DMS79 (cell line): Measurements from ENCODE around the gene FAIM2.

ENCODE experiments used
- DNase-seq: peaks from one replicate; lab custom pipeline; 2025; lab: John Stamatoyannopoulos, UW

The FAIM2 gene

DNA sequence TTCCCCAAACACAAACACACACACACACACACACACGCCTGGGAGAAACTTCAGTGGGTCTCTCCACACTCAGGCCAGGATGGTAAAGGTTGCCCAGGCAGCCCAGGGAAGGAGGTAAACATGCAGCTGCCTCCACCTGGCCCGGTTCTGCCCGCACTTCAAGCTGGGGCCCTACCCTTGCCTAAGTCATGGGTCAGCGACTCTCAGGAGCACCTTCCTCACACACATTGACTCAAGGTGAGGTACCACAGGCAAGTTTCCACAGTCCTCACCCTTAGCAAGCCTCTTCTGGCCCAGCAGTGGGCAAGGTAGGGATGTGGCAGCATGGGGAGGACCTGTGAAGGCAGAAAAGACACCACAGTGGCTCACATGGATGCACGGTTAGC, 14.1 kb upstream of the FAIM2 start:
- DNase-seq, result no peak

DNA sequence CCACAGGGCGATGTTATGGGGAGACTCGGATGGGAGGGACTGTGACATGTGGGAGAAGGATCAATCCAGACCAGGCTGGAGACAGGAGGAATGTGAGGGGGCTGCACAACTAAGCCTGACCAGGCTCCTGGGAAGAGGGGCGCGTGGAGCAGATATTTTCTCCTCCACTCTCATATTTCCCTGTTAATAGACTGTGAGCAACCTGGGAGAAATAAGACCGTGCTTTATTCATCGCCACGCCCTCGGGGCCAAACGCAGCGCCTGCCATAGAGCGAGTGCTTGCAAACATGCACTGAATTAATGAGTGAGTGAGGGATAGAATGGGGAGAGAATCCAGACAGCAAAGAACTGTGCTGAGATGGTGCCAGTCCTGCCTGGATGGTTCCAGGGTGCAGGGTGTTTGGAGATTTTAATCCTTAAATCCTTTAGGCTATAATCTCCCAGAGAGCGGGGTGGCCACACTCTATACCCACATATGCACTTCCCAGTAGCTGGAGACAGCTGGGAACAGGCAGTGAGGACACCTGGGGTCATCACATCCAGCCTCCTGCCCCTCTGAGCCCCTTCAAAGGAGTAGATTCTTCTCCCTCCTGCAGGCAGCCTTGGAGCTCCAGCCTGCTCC, 13.6 kb upstream of the FAIM2 start:
- DNase-seq, result no peak

DNA sequence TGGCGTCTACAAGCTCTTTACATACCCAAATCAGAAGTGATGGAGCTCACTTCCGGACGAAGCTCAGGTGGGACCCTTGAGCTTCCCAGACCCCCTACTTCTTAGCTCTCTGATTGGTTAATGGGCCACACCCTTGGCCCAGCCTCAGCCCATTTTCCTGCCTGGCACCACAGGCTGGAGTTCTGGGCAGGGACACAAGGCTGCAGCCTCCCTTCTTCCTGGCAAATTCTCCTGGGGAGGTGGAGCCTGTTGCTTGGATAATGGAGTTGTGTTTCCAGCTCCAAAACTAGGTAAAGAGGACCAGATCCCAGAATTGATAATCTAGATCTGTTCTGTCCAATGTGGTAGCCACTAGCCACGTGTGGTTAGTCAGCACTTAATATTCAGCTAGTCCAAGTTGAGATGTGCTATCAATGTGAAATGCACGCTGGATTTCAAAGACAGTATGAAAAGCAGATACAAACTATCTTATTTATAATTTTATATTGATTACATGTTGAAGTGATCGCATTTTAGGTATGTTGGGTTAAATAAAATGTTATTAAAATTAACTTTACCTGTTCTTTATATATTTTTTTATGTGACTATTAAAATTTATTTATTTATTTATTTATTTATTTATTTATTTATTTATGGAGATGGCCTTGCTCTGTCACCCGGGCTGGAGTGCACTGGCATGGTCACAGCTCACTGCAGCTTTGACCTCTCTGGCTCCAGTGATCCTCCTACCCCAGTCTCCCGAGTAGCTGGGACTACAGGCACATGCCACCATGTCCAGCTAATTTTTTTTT, 12.6 kb upstream of the FAIM2 start:
- no peak for DNase-seq

DNA sequence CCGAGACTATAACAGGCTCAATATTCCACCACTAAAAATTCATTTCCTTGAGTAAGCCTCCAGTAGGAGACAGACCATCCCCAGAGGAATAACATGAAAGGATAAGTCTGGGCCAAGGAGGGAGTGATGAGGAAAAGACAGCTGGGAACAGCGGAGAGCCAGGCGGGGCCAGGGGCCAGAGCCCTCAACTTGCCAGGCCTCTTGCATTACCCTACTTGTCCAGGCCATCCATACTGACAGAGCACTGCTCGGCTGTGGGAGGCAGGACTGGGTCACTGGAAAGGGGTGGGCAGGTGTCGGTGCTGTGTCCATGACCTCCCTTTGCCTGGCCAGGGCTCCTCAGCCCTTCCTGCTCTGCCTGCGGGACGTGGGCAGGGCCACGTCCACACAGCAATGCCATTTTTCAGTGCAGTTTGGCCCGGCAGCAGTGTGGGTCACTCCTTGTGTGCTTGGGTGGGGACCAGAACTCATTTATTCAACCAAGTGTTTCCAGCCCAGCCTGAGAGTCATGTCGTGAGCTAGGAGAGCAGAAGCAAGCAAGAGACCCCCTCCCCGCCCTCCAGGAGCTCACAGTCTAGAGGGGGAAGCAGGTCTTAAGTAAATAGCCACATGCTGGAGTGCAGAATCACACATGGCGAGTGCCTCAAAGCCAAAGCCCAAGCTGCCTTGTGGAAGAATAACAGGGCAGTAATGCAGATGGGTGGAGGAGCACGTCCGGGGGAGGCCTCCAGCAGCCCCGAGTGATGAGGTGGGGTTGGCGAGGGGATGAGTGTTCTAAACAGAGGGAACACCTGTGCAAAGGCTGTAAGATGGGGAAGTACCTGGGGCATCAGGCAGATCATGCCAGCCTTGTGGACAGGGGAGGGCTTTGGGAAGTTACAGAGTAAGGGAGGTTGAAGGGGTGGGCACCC, 8.9 kb upstream of the FAIM2 start:
- no peak for DNase-seq

DNA sequence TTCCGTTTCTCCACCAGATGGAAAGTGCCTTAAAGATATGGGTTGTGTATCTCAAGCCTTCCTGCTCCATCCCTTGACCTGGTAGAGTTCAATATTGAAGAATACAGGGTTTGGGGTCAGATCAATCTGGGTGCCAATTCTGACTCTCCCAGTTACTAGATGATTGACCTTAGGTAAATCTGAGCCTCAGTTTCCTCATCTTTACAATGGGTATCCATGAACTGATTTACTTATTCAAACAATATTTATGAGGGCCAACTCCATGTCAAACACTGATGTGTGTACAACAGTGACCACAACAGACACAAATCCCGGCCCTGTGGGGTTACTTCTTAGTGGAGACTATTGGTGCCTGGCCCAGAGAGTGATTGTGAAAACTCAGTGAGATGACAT, 7.5 kb upstream of the FAIM2 start:
- DNase-seq, result no peak

DNA sequence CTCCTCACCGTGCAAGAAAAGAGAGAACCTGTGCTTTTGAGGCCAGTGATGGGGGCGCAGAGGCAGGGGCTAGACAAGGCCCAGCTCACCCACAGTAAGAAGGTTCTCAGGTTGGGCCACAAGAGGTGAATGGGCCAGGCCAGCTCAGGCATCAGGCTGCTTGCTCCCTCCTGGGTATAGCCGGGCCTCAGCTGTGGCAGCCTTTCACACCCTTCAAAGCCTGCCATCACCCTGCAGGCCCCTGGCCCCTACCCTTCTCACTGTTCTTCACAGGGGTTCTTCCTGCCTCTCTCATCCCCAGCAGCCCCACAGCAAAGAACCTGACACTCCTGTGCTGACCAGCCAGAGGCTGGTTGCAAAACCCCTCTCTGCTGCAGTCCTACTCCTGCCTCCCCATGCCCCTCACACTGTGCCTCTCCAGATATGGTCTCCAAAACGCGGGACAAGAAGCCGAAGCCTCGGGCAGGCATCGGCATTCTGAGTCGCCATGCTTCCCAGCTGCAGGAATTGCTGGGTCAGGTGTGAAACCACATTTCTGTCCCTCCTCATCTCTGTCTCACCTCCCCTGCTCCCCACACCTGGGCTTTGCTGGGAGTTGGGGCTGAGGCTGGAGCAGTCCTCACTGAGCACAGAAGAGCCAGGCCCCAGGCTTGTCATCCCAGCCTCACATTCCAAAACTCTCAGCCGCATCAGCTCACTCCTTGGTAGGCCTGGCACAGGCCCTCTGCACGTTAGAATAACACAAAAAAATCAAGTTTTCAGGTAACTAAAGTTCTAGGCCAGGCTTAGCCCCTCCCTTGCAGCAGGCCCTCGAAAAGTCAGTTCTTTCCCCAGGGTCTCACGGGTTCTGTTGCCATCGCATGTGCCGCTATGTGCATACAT, 6.9 kb upstream of the FAIM2 start:
- no peak for DNase-seq

DNA sequence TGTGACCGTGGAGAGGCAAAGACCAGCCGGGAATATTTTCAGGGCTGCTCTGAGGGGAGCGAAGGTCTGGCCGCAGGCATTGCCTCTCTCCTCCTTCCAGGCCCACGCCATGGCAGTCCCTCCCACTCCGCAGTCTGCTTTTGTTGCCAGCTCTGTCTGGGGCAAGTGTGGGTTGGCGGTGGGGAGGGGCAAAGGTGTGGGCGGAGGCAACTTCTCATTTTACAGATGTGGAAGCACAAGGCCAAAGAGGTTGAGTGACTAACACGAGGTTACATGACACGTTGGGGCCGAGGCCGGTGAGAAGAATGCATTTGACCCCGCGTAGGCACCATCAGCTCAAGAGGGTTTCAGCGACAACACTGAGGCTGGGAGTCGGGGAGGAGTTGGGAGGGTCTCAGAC, 6.1 kb upstream of the FAIM2 start:
- DNase-seq, result no peak

DNA sequence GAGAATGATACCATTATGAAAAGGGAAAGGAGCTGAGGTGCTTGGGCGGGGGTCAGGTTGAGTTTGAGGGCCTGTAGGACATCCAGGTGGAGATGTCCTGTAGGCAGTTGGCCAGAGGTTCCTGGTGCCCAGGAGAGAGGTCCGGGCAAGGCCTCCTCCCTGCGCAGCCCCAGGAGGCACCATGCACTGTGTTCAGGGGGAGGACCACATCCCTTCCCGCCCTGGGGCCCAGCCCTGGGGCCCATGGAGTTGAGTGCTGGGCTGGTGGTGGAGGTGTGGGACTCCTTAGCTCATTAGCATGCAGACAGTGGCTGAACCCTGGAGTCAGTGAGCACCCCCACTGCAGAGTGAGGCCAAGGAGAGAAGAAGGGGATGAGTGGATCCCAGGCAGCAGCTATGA, 5.7 kb upstream of the FAIM2 start:
- DNase-seq, result no peak

DNA sequence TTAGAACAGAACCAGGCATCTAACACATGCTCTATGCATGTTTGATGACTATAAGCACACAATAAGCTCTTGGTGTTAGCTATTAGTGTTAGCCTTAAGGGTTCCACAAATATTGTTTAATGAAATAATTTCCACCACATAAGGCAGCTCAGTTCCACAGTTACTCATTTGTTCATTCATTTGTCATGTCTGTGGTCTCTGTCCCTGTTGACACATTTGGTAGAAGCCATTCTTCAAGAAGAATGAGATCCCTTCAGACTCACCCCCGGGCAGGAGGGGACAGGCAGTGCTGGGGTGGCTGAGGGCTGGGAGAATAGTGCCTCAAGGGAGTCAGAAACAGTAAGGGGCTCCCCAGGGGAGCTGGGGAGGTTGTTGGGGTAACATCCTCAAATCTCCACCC, 3.7 kb upstream of the FAIM2 start:
- DNase-seq, result no peak

DNA sequence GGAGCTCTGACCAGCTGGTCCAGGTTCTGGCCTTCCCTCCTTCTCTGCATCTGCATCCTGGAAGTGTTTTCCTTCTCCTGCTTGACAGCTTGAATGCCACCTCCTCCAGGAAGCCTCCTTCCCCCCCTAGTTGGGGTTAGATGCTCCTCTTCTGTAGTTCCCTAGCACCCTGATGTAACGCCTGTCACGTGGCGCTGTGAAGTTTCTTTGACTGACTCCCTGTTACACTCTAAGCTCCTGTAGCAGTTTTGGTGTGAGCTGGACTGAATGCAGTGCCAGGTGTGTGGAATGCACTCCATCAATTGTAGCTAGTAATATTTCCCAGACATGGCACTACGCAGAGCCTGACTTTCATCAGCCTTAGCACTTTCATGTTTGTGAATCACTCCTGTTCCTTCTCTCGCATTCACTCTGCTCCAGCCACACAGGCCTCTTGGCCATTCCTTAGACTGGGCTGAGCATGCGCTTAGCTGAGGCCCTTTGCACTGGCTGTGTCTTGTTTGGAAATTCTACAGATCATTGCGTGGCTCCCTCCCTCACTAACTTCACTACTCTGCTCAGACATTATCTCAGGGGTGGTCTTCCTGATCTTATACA, 2.1 kb upstream of the FAIM2 start:
- DNase-seq, result no peak

DNA sequence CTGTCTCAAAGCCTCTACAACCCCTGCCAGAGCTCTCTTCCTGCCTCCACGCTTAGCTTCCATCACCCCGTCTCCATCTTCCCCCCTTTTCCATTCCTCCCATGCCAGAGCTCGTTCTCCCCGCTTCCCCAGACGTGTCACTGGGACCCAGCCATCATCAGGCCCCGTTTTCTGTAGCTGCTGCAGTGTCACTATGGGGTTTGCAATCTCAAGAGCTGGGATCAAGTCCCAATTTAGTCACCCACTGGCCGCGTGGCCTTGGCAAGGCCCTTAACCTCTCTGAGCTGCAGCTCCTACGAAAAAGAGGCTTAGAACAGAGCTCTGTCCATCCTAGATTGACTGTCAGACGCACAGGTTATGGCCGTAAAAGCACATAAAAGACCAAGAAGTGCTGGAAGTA, 901 bp upstream of the FAIM2 start:
- no peak for DNase-seq

DNA sequence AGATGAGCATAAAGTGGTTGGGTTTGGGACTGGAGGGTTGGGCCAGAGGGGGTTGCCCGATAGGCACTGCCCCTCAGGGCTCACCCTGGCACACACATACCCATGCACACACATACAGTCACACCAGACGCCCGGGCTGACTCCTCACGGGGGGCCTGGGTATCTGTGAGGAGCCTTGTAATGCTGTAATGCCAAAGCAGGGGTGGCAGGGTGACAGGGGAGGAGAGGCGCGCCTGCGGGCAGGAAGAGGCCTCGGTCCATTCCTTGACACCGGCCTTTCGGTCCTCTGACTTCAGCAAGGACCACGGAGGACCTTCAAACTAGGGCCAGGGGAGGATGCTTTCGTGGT, 375 bp downstream of the FAIM2 start:
- no peak for DNase-seq

DNA sequence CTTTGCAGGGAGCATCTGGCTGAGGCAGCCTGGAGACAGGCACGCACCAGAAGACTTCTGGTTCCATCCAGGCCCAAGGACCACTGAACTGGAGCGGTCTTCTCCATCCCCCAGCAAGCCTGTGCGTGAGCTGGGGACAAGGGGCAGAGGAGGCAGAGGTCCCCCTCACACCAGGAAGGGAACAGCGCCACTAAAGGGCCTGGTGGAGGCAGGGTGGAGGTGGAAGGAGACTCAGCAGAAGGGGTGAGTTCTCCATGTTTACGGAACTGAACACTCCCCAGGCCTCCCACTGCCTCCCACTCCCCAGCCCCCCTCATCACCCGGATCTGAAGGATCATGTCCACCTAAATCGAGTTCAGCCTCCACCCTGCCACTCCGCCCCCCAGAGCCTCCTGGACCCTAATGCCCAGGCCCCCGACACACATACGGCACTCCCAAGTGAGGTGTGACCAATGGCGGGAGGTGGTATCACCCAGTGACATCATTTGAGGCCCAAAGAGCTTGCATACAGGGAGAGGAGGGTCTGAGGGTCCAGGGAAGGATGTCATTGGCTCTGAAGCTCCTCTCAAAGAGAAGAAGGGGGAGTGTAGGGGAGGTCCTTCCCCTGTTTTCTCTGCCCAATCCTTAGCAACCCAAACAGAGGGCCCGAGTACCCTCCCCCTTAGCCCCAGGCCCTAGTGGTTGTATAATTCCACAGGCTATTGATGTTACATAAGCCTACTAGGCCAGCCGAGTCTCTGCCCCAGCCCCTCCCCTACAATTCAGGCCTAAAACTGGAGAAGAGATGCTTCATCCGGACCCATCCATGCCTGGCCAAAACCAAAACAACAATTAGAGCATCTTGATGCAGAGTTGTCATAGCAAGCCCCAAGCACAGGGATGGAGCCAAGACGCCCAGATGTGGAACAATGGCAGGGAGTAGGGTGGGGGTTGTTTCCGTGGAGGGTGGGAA, 1.0 kb downstream of the FAIM2 start:
- no peak for DNase-seq

DNA sequence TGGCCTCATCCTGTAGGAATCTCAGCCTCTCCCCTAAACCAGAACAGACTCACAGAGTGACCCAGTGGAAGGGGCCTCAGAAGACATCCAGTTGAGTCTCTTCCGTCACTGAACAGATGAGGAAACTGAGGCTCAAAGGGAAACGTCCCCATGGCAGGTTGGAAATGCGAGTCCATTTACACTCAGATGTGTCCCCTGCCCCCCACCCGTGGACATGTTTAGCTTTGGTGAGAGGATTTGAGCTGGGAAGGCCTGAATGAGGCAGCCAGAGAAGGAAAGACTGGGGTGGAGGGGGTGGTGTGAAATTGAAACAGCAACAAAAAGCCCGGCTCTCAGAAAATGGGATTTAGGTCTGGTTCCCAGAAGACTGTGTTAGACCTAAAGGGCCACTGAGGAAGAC, 1.7 kb downstream of the FAIM2 start:
- DNase-seq, result no peak

DNA sequence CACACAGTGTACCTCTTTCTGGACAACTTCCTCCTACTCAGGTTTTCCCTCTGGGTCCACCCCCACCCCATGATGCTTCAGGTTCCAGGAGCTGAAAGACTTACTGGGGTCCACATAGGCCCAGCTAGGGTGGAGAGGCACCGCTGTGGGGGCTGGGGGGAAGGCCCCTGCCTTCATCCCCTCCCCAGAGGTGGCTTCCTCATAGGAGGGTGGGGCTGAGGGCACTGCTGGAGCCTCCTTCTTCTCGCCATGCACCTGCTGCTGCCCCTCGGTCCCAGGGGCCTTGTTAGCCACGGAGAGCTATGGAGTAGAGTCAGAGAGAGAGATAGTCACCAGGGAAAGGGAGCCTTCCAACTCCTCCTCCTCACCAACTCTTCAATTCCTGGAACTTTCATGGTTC, 2.7 kb downstream of the FAIM2 start:
- DNase-seq, result no peak

DNA sequence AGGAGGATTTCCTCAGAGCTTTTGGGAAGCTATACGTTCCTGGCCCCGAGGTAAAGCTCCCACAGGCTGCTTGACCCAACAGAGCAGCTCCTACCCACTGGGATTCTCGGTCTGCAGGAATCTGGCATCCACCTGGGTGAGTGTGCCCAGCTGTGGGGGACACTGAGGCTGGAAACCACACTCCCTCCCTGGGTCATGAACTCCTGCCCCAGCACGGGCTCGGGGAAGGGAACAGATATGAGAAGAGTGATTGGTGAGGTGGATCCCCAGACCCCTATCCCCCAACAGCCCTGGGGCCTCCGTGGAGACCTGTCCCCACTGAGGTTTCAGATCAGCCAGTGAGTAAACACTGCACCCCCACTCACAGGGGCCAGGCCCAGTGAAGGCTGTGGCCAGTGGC, 3.3 kb downstream of the FAIM2 start:
- DNase-seq, result no peak

DNA sequence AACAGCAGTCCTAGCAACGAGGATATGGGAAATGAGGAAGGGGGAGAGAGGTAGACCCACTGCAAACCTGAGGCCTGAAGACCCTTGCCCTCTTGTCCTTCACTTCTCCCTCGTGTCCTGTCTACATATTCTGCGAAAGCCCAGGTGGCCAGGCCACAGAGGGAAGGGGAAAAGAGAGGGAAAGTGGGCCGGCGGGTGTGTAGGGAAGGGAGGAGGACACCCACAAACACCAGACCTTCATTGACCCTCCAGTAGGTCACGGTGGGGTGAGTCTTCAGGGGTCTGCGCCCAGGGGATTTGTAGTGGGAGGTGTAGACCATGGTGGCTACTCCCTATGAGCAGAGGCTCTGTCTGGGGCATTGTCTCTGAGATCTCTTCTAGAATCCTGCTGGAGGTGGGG, 3.8 kb downstream of the FAIM2 start:
- no peak for DNase-seq

DNA sequence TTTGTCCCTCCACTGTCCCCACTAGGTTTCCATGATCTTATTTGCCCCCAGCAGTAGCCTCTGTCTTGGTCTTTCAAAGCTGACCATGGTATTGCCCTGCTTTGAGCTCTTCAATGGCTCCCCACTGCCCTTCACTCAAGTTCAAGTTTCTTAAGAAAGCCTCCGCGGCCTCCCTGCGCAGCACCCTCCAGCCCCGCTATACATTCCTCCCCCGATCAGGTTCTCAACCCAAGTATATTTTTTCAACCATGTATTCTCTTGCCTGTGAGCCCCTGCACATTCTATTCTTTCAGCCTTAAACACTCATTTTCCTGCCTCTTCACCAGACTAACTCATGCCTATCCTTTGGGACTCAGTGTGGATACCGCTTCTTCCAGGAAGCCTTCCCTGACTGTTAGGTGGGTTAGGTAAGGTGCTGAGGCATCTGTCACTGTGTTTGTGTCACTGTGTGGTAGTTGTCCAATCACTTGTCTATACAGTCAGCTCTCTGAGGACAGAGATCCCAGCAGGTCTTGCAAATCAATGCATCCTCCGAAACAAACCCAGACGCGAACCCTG, 4.3 kb downstream of the FAIM2 start:
- DNase-seq, result no peak

DNA sequence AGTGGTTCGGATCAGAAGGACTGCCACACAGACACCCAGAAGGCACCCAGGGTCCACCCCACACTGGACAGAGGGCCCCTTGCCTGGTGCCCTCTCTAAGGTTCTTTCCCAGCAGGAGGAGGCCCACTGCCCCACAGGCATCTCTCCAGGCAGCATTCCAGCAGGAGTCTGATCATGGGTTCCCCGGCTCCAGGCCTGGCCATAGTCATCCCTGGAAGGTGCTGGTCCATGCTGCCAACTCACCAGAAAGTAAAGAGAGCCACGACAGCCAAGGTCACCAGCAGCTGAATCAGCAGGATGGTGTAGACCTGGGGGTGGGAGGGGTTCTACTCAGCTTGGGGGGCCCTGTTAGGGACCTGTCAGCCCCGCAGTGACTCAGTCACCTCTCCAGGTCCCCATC, 6.4 kb downstream of the FAIM2 start:
- no peak for DNase-seq

DNA sequence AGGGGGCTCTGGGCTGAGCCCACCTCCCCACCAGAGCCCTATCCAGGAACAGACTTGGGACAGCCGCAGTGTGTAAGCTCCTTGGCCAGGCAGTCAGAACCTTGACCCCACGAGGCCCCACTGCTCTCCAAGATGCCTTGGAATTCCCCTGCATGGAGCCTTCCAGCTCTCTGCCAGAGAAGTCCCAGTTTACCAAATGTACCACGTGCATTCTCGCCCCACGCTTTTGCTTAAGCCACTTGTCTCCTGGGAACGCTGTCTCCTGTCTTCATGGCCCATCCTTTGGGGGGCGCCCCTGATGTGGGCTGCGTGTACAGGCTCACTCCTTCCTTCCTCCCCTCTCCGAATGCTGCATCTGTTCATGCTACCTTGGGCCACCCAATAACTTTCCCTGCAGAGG, 7.9 kb downstream of the FAIM2 start:
- DNase-seq, result no peak
